Right forelimb (tissue), 1 donor: Measurements from ENCODE around the gene PLXNA4.

Experiments used
- DNase-seq: peaks from one replicate; pipeline ENCODE4 v3.0.0-alpha.2; 2018

The PLXNA4 gene

DNA sequence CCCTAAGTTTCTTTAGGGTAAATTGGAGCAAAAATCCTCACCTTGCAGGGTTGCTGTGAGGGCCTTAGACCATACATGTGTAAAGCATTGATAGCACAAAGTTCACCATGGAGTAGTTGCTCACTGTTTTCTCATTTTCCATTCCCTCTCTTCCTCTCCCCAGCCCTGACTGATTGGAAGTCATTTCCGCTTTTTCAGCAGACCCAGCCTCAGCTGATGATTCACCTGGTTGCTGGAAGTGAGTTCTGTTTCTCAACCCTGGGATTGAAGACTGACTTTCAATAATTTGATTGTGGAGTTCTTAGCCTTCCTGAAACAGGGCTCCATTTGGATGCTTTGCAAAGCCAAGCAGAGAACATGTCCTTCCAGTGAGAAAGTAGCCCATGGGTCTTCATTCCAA lies 107.0 kb downstream of the PLXNA4 start:
- DNase-seq, result no peak

DNA sequence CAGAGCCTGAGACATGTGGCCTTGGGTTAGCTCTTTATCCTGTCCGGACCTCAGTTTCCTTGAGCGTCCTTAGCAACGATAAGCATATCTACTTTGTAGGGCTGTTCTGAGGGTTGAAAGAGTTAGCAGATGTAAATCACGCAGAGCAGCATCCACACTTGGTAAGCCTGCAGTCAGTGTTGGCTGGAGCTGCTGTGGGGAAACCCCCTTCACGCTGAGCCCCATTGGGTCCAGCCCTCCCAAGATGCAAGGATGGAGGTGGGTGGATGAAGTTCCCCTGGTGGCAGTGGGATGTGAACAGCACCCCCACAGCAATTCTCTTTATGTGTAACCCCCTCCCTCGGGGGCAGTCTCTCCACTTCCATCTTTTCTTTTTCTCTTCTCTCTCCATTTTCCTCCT lies 109.9 kb downstream of the PLXNA4 start:
- no peak for DNase-seq

DNA sequence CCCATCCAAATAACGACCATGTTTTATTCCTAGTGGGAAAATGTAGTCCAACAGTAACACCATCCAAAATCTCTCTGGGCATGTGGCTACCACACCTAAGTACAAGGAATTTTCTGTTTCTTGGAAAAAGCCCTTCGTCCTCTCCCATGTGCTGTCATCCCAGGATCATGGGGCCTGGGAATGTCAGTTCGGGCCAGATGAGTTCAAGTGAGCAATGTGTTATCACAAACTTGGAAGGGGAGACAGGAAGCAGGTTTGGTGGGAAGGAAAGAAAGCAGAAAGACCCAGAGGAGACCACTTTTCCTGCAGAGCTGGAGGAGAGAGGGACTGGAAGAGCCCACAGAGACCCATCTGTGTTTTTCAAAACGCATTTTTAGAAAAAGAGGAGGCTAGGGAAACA lies 110.8 kb downstream of the PLXNA4 start:
- DNase-seq, result no peak

DNA sequence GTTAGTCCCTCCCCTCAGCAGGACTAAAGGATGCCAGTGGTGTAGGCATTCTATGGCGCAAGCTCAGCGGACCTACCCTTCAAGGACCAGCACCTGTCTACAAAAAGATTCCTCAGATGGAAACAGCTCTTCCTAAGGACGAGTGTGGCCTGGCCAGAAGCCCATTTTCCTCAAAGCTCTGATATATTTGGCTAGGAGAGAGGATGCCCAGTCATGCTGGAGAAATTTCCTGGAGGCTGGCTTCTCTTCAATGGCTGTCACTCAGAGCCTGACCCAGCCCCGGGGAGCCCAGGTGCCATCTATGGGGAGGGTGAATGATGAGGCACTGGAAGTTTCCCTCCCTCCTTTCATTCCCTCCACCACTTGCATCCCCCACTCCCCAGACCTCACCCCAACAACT lies 111.5 kb downstream of the PLXNA4 start:
- no peak for DNase-seq

DNA sequence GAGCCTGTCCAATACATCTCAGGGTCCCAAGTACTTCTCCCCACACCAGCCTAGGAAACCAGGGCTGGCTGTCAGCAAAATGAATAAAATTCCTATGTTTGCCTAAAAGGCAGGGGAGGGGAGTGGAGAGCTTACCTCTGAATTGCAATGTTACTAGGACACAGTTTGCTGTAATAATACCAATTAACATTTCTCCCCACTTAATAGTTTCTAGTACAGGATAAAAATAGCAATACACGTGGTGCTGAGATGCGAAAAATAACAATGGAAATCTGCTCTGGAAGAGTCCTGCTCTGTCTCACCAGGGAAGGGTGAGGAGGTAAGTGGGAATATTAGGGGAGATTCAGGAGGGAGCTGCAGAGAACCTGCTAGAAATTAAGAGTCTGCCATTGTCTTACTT lies 112.3 kb downstream of the PLXNA4 start:
- no peak for DNase-seq

DNA sequence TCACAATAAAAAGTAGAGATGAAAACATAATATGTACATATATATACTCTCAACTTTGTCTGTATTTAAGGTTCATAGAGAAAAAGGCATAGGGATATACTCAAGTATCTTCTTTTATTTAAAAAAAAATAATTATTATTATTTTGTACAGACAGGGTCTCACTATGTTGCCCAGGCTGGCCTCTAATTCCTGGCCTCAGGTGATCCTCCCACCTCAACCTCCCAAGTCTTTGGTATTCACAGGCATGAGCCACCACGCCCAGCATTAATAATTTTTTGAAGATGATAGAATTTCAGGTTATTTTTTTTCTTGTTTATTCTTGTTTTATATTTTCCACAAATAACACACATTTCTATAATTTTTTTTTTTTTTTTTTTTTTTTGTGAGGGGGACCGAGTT lies 113.8 kb downstream of the PLXNA4 start:
- no peak for DNase-seq

DNA sequence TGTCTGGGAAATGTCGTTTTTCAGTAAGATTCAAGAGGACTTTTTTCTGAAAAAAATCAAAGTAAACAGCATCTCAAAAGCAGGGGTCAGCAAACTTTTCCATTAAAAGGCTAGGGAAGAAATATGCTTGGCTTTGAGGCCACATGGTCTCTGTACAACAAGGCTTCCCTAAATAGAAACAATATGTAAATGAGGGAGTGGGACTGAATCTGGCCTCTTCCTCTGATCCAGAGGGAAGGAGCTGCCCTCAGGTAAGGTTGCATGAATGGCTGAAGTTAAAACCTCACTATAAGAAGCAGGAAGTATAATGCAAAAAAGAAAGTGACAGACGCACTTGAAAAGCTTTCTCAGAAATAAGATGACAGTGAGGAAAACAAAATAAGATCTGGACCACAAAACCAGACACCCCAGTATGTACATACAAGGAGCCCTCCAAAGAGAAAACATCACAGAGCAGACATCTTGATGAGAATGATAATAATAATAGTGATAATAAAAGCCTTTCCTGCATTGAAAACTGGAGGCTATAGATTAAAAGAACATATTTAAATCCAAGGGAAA lies 115.2 kb downstream of the PLXNA4 start:
- no peak for DNase-seq

DNA sequence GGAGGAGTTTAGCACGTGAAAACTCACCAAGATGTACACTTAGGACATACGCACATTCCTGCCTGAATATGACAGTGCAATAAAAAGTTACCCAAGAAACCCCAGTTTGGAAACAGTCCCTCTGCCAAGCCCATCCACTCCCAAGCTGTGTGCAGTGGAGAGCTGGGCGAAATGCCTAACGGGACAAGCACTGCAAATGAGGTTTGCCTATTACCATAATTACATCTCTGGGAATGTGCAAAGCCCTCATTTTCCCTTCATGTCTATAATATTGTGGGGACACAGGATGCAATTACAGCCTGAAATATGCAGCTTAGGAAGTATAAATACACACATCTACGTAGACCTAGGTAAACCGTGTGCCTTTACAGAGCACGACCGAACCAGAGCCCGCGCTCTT lies 117.5 kb downstream of the PLXNA4 start:
- DNase-seq, result no peak

DNA sequence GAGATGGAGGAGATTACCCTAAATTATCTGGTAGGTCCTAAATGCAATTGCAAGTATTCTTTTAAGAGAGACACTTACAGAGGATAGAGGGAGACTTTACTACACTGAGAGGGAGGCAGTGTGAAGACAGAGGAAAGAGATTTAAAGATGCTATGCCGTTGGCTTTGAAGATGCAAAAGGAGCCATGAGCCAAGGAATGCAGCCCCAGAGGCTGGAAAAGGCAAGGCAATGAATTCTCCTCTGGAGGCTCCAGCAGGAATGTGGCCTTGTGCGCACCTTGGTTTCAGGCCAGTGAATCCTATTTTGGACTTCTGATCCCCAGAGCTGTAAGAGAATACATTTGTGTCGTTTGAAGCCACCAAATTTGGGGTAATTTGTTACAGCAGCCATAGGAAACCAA lies 118.6 kb downstream of the PLXNA4 start:
- DNase-seq, result no peak

DNA sequence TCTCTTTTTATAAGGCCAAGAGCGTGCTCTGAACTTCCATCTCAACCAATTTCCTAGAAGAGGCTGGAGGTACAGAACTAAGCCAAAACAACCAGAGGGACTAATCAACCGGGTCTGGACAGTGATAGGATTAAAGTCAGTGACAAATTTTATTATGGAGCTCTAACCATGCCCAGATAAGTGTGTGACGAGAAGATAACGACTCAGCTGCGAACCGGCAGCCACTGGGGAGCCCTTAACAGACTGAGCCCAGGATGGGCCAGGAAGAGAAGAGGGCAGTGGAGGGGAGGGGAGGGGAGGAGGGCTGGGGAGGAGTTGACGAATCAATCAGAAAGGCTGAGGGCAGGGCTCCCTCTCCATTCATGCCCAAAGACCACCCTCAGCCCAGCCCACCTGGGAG lies 119.9 kb downstream of the PLXNA4 start:
- DNase-seq, result no peak

DNA sequence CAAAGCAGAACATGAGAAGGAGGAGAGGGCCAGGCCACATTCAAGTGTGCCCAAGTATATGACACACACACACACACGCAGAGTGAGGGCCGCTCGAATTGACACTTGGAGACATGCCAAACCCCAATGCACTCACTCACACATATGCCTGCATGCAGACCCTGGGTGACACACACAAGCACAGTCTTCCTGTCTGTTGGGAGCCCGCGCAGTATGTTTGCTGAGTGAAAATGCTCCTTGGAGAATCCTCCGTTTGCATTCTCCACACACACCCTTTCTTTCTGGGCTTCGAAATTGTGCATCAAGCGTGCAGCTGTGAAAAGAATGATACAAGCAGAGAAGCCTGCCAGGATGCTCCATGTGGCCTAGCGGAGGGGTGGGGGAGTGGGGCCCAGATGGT lies 120.9 kb downstream of the PLXNA4 start:
- no peak for DNase-seq

DNA sequence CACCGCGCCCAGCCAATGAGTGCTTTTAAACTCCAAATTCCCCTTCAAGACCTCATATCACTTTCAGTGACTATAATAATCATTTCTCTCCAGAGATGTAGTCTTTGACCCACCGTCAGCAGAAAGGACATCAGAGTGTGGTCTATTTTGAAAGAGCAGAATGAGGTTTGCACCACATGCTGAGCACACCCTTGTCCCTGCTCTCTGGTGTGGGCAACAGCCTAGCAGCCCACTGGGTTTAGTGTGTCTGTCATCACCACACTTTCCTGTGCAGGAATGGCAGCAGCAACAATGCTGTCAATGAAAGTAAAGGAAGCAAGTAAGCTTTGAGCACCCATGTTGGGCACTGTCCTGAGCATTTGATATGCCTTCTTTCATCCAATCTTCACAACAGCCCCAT lies 122.4 kb downstream of the PLXNA4 start:
- DNase-seq, result no peak

DNA sequence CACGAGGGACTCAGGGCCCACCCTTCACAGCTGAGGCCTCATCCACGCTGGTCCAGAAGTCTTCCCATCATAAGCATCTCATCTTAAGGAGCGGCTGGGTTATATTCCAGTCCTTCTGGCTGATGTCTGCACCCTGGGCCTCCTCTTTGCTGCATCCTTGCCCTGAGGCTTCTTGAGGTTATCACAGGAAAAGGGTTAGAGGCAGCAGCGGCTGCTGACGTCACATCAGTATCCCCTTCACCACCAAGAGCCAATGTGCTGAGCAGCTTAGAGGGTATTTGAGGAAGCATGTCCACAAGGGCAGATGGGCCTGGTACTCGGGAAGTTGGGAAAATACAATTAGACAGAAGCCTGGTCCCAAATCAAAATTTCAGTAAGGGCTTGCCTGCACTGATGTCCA lies 125.1 kb downstream of the PLXNA4 start:
- DNase-seq, result no peak

DNA sequence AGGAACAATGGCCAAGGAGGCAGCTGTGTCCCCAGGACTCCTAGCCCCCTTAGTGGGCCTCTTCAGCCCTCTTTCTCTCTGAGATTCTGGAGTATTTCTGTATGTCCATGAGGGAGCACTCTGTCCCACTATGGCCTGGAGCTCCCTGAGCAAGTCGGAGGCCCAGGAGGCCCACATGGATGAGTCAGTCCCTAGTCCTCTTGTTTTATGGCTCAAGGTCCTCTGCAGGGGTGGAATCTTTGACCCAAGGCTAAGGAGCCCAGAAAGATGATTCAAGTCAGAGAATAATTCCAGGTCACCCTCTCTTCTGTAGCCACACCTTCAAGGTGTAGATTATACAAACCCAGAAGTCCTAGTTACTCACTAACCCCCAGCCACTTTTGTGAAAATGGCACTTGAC lies 125.6 kb downstream of the PLXNA4 start:
- no peak for DNase-seq

DNA sequence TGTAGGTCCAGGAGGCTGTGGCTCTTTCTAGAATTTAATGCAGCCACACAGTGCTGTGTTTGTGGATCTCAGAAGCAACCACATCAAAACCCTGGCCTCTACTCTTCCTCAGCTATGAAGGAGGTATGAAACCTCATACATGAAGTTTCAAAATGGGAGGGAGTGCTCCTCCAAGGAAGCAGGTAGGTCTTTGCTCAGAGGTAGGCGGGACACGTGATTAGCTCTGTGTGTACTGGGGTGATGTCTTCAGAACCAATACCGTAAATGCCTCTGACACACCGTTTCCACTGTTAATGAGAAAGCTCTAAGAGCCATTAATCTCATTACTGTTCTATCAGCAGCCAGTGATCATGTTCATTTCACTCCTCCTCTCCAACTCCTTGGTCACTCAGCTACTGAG lies 126.1 kb downstream of the PLXNA4 start:
- no peak for DNase-seq

DNA sequence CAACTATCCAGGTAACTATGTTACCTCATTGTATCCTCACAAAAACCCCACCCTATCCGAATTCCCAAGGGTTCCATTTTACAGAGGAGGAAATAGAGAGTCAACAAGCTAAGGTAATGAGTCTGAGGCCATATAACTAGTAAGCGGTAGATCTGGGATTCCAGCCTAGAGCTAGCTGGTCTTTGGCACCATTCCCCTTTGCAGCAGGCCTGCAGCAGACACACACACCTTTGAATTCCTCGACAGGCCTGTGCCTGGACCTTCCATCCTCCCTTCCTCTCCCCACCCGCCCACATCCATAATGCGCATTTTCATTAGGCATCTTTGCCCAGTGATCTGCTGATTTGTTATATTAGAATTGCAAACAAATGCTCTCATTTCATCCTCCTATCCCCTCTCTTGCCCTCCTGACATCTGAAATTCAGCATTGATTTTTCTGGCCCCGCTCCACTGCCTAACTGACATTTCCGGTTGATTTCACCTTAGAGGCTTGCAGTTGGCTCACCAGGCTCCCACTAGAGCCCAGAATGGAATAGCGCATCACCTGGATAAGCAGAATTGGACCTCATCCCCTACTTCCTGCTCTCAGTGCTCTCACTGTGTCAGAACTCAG lies 129.5 kb downstream of the PLXNA4 start:
- no peak for DNase-seq

DNA sequence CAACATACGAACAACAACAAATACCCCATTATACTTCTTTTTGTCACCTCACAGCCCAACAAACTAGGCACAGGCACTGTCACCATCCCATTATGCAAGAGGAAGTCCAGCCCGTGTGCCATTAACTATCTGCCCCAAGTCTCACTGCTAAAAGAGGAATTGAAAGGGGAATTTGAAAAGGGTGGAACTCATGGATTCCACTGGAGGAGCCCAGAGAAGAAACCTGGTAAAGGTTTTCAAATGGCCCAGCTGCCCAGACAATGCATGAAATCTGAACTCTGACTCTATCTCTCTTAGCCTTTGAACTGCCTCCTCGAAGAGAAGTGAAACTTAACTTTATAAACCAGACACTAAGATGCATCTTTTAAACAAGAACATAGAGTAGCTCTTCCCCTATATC lies 130.0 kb downstream of the PLXNA4 start:
- DNase-seq, result no peak

DNA sequence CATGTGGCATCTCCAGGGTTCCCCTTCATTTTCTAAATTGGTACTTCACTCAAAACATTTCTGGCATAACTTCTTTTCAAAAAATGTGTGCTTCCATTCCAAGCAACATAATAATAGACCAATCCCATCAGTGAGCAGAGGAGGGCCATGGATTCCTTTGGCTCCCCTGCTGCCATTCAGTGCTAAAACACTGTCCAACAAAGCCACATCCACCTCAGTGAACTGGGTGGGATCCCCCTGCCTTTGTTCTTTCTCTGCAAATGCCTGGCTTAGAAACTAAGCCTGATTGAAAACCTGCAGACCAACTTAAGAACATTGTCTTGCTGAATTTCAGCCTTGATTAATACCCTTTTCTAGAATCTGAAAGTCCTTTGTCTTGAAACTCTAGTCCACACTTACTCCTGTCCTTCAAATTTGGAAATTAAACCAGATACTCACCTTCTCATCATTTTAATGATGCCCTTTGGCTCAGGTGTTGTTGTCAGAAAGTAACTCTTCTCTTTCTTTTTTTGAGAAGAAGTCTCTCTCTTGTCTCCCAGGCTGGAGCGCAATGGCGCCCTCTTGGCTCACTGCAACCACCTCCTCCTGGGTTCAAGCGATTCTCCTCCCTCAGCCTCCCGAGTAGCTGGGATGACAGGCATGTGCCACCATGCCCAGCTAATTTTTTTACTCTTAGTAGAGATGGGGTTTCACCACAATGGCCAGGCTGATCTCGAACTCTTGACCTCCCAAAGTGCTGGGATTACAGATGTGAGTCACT lies 132.3 kb downstream of the PLXNA4 start:
- no peak for DNase-seq

DNA sequence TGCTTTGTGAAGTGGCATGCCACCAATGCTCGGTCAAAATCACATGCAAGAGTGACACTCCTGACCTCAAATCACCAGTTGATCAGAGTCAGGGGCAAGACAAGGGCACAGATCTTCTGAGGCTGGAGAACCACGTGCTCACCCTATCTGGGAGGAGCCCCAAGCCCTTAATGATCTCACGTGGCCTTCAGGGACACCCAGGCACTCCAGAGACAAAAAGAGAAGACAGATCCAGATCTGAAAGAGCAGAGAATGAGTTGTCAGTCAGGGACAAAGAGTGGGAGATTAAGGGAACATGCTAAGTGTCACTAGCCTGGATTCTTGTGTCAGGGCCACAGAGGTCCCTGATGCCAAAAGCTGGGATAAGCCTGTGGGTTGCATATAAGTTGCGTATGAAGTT lies 134.3 kb downstream of the PLXNA4 start:
- no peak for DNase-seq

DNA sequence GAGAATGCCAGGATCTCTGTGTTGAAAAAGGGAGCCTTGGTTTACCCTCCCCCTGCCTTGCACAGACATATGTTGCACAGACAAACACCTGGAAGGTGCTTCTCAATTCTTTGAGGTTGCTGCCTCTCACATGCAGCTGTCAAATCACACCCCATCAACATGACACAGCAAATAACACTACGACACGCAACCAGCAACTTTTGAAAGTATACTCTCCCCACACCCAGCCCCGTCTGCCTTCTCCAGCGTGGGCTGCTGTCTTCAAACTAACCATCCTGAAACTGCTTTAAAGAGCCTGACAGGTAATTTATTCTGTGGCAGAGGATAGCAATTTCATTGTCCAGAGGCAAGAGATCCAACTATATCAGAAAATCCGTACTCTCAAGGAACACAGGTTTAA lies 136.1 kb downstream of the PLXNA4 start:
- no peak for DNase-seq

DNA sequence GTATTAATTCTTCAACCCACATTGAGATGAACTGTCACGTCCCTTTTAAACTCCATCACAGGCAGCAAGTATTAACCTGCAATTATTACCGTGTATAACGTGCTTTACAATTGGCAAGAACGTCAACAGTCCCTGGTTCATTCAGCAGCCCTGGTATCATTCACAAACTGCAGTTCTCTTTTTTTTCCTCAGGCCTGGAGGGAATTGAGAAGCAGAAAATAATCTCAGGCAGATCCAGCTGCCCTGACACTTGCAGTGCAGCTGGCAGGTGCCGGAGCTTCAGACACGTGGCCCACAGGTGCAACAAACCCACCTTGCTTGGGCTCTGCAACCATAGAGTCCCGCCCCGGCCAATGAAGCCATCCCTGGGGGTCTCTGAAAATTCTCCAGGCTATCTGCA lies 137.3 kb downstream of the PLXNA4 start:
- no peak for DNase-seq

DNA sequence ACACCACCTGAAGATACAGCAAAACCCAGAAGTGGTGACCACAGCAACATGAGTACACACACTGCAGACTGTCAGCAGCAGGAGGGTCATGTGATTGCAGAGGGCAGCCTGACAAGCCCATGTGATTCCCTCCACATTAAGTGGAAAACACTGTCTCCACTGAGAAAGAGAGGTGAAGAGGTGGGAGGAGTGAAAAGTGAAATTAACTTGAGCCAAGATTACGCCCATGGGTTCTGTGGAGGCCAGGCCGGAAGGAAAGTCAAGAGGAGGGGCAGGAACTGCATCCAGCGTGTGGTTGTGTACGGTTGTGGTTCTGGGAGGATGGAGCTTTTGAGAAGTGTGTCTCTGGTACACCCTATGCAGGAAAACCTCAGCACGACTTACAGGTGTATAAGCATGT lies 138.5 kb downstream of the PLXNA4 start:
- no peak for DNase-seq

DNA sequence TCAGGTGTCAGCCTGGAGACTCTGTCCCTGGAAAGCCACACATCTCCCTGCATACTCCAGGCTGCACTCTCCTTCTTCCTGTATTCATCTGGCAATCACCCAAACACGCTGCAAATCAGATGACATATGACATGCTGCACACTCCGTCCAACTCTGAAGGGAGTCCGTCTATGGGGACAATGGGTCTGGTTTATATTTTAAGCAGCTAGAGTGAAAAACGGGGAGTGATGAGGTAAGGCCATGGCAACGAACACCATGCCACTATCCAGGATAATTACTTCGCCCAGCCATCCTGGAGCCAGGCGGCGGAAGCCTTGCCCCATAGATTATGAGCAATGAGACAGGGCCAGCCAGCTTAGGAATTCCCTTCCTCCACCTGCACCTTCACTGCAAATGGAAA lies 140.1 kb downstream of the PLXNA4 start:
- no peak for DNase-seq
